GM12878 (cell line): Measurements from ENCODE around the gene ATG14. TPM values are rescaled to one million over a fixed set of nuclear protein-coding genes. Genes with fewer than 3 reads are reported as not detected.

Source experiments
- ATAC-seq: fragments of 200-7000 bp; cut with Tn5 transposase; 3 replicates; pipeline ENCODE4 v1.9.1; 2020; ENCODE audit warnings: mild to moderate bottlenecking, moderate library complexity
- BruUV-seq: library from RNA; stranded (reverse); fragments of 400-500 nt; replicated peaks from 2 replicates; lab custom pipeline; 2021; lab: Mats Ljungman, UMichigan
- CTCF ChIA-PET: fragments of 300-600 bp; sonication (Branson Sonifier 250); formaldehyde crosslinking; extraction: SDS; loops from one replicate; lab custom pipeline; 2021; ENCODE audit warnings: inconsistent platforms; lab: Yijun Ruan, JAX
- POLR2A ChIA-PET: fragments of 350-600 bp; formaldehyde crosslinking; extraction: SDS; loops from one replicate; lab custom pipeline; 2021; ENCODE audit warnings: inconsistent platforms; lab: Charles Lee
- RAD21 ChIA-PET: fragments of 300-600 bp; sonication (Branson Sonifier 250); formaldehyde crosslinking; loops from one replicate; lab custom pipeline; 2023; ENCODE audit warnings: antibody characterized with exemption; ENCODE audit not compliant: unreplicated experiment; lab: Charles Lee
- SMC1A ChIA-PET: fragments of 300-600 bp; sonication (Branson Sonifier 250); formaldehyde crosslinking; loops from one replicate; lab custom pipeline; 2023; ENCODE audit not compliant: unreplicated experiment, uncharacterized antibody; lab: Charles Lee
- DNase-seq: peaks from one replicate; pipeline ENCODE4 v3.0.0-alpha.2; 2011; ENCODE audit warnings: low read depth, low spot score
- FAIRE-seq: peaks from 3 replicates; lab custom pipeline; 2011; peaks lifted over from hg19 to GRCh38; lab: Jason Lieb, UNC
- H2AFZ ChIP-seq: 2 replicates; pipeline ENCODE4 v1.6.0; 2011; ENCODE audit warnings: low read depth, low read length, control low read depth; ENCODE audit not compliant: control insufficient read depth
- H3K27ac ChIP-seq: 2 replicates; pipeline ENCODE4 v1.5.1; 2011; ENCODE audit warnings: control low read depth; ENCODE audit not compliant: control insufficient read depth, insufficient read depth
- H3K27me3 ChIP-seq, 2 experiments: replicated peaks in 1 of 2; 2 replicates each; pipeline versions ENCODE4 v1.6.0 to v1.6.1; 2011; ENCODE audit warnings: low read length in 1 of 2; ENCODE audit not compliant: control insufficient read depth in 2 of 2, insufficient read depth in 2 of 2
- H3K36me3 ChIP-seq, 2 experiments: 2 replicates each; pipeline ENCODE4 v1.5.1; 2011; ENCODE audit warnings: low read length in 1 of 2; ENCODE audit not compliant: control insufficient read depth in 2 of 2, insufficient read depth in 2 of 2
- H3K4me1 ChIP-seq: 2 replicates; pipeline ENCODE4 v1.6.1; 2011; ENCODE audit warnings: mild to moderate bottlenecking, low read length, moderate library complexity, mixed read lengths; ENCODE audit not compliant: control insufficient read depth, insufficient read depth
- H3K4me2 ChIP-seq: 2 replicates; pipeline ENCODE4 v1.6.0; 2011; ENCODE audit warnings: control low read depth; ENCODE audit not compliant: control insufficient read depth, insufficient read depth
- H3K4me3 ChIP-seq: fragments of 200-600 bp; sonication (generic); 2 replicates; pipeline ENCODE4 v1.5.1; 2016
- H3K79me2 ChIP-seq: 2 replicates; pipeline ENCODE4 v1.6.0; 2011; ENCODE audit warnings: low read length; ENCODE audit not compliant: control insufficient read depth, insufficient read depth
- H3K9ac ChIP-seq: 2 replicates; pipeline ENCODE4 v1.8.0; 2011; ENCODE audit warnings: low read length, control low read depth, mixed read lengths; ENCODE audit not compliant: control insufficient read depth, insufficient read depth
- H3K9me3 ChIP-seq: replicated peaks from 3 replicates; pipeline ENCODE4 v1.5.1; 2011; ENCODE audit warnings: mild to moderate bottlenecking, low read length; ENCODE audit not compliant: control insufficient read depth, insufficient read depth
- H4K20me1 ChIP-seq: 2 replicates; pipeline ENCODE4 v1.6.0; 2011; ENCODE audit not compliant: control insufficient read depth, insufficient read depth
- ATF3 ChIP-seq: IDR thresholded peaks from 2 replicates; pipeline ENCODE4 v1.6.1; 2011; ENCODE audit warnings: low read depth, mild to moderate bottlenecking, low read length, moderate library complexity, borderline replicate concordance; ENCODE audit errors: extremely low read depth
- BCL11A ChIP-seq: IDR thresholded peaks from 2 replicates; pipeline ENCODE4 v1.6.1; 2011; ENCODE audit warnings: low read depth, low read length
- BCL3 ChIP-seq: IDR thresholded peaks from 2 replicates; pipeline ENCODE4 v1.6.1; 2011; ENCODE audit warnings: borderline replicate concordance, low read depth, mild to moderate bottlenecking, moderate library complexity, low read length; ENCODE audit not compliant: insufficient read depth, poor library complexity, severe bottlenecking
- CEBPZ ChIP-seq: fragments of 150-350 bp; IDR thresholded peaks from 2 replicates; pipeline ENCODE4 v1.6.1; 2016; ENCODE audit warnings: low read depth, low read length
- CUX1 ChIP-seq: IDR thresholded peaks from 2 replicates; pipeline ENCODE4 v1.6.1; 2012; ENCODE audit warnings: improper control_type of control experiment, low read depth, low read length; ENCODE audit not compliant: insufficient replicate concordance
- IRF4 ChIP-seq: IDR thresholded peaks from 2 replicates; pipeline ENCODE4 v1.6.1; 2011; ENCODE audit warnings: low read depth, low read length
- KDM1A ChIP-seq: fragments of 200-600 bp; sonication (generic); IDR thresholded peaks from 2 replicates; pipeline ENCODE4 v1.6.1; 2016; ENCODE audit warnings: borderline replicate concordance
- RUNX3 ChIP-seq: IDR thresholded peaks from 2 replicates; pipeline ENCODE4 v1.6.1; 2012; ENCODE audit warnings: low read length, inconsistent platforms
- SIN3A ChIP-seq: IDR thresholded peaks from 2 replicates; pipeline ENCODE4 v1.6.1; 2012; ENCODE audit warnings: low read depth, low read length, improper control_type of control experiment
- SP1 ChIP-seq: IDR thresholded peaks from one replicate; pipeline ENCODE4 v1.6.1; 2011; ENCODE audit warnings: low read depth, low read length
- SREBF2 ChIP-seq: IDR thresholded peaks from 2 replicates; pipeline ENCODE4 v1.6.1; 2012; ENCODE audit warnings: mild to moderate bottlenecking, low read length
- YBX1 ChIP-seq: fragments of 450-650 bp; IDR thresholded peaks from 2 replicates; pipeline ENCODE4 v1.6.1; 2016; ENCODE audit warnings: antibody characterized with exemption
- ZNF622 ChIP-seq: fragments of 450-650 bp; IDR thresholded peaks from 2 replicates; pipeline ENCODE4 v1.6.1; 2017; ENCODE audit warnings: mild to moderate bottlenecking, inconsistent platforms
- WGBS: methylation state at CpG from one replicate; pipeline ENCODE4 v1.1.6; 2016; ENCODE audit warnings: low lambda C conversion rate; ENCODE audit not compliant: insufficient replicate concordance, insufficient coverage; ENCODE audit errors: missing lambda C conversion rate; 5-methylcytosine and 5-hydroxymethylcytosine counted together
- in situ Hi-C: fragments of 300-500 bp; cut with MboI; formaldehyde crosslinking; loops from 9 replicates; pipeline ENCODE4 v1.14.3; 2018; ENCODE audit warnings: mixed read lengths
- intact Hi-C: fragments of 100-400 bp; cut with micrococcal nuclease; formaldehyde crosslinking; loops from one replicate; pipeline ENCODE4 v1.14.2; 2022; ENCODE audit not compliant: unreplicated experiment
- polyA plus RNA-seq, 11 experiments: library from polyadenylated mRNA; depleted of rRNA in 4 of 11; unstranded in 6 of 11; stranded (reverse) in 5 of 11; fragments of >200 nt; fragmentation: Nextera tagmentation in 4 of 11; fragmentation: Illumina TruSeq in 1 of 11; extraction: Ambion mirVana in 4 of 11; extraction: Trizol in 1 of 11; gene quantifications; 1 replicate in 1 of 11; 2 replicates in 10 of 11; pipeline versions ENCODE4 v1.2.1 to v1.2.3, GENCODE V29; 2011 to 2016; ENCODE audit warnings: inconsistent platforms in 2 of 11, missing spikeins in 2 of 11, low read depth in 1 of 11
- total RNA-seq, 4 experiments: library from RNA; depleted of rRNA in 3 of 4; stranded (reverse); fragments of >200 nt in 3 of 4; fragmentation: Illumina TruSeq in 1 of 4; extraction: Trizol in 1 of 4; gene quantifications; 2 replicates each; pipeline versions ENCODE4 v1.2.1 to v1.2.3, GENCODE V29; 2013 to 2021

The ATG14 gene
- total and polyA plus RNA-seq, 10 of the 15 experiments (the other 5 are each of a cell fraction or from before 2014, with no cell fraction given), result 1.1 to 6.4 (median 5.0) TPM

- intact Hi-C loops, result no loop called here
- ChIA-PET RAD21 (no interaction called here), SMC1A (no interaction called here), CTCF (no interaction called here), POLR2A (no interaction called here)
- Histone ChIP-seq H3K4me2 (no peak overlapping the region), H3K27ac (no peak overlapping the region), H3K27me3 (no peaks in the 10 kb centered on the region), H3K4me1 (peaks cover 5% of the 10 kb centered on the region; the same call in 1 of the 2 replicates), H3K79me2 (no peaks in the 10 kb centered on the region; the same call in 1 of the 2 replicates), H2AFZ (no peak overlapping the region), H3K36me3 (no peaks in the 10 kb centered on the region; a peak in 1 of 4 replicates), H3K9me3 (no peaks in the 10 kb centered on the region), H3K4me3 (no peak overlapping the region), H3K9ac (no peak overlapping the region), H4K20me1 (no peaks in the 10 kb centered on the region)
- 79% methylated on average over 6 of the region's 6 CpGs for WGBS
- FAIRE-seq (no peak), DNase-seq (no peak), ATAC-seq (no peak)
- BruUV-seq, result no TSS peak
- in situ Hi-C loops, result no loop called here
- TF ChIP-seq SREBF2 (no peak), RUNX3 (no peak), BCL3 (no peak), BCL11A (no peak), SP1 (no peak), IRF4 (no peak), ZNF622 (no peak), CUX1 (no peak), KDM1A (no peak), SIN3A (no peak), YBX1 (no peak), CEBPZ (no peak), ATF3 (no peak)
These were observed 9.9 kb downstream of the ATG14 start for GRCh38 chr14:55401751-55402150.
